Peyer's patch (tissue), 4 donors: ENCODE measurements around the gene TCF25.

Experiments
- CTCF ChIP-seq, 6 experiments: fragments of 450-650 bp in 4 of 6; fragments of 200-600 bp in 2 of 6; sonication (generic) in 1 of 6; IDR thresholded peaks; one replicate each; pipeline ENCODE4 v1.5.1; 2017 to 2019; ENCODE audit warnings: antibody characterized with exemption in 6 of 6, mild to moderate bottlenecking in 3 of 6, moderate library complexity in 1 of 6
- POLR2A ChIP-seq, 2 donors: fragments of 450-650 bp; IDR thresholded peaks; one replicate each; pipeline ENCODE4 v1.5.1; 2017; ENCODE audit warnings: antibody characterized with exemption in 2 of 2, mild to moderate bottlenecking in 2 of 2, moderate library complexity in 2 of 2

GRCh38 chr16:89920723-89921122, 47.3 kb downstream of the TCF25 start:
- TF ChIP-seq CTCF (IDR thresholded peaks at IDR 0.05) (no peak), POLR2A (IDR thresholded peaks at IDR 0.05) (no peak)
